GM19324 (cell line): ENCODE results near the gene ZFHX2.

Source experiments
- ATAC-seq: cut with Tn5 transposase; IDR thresholded peaks from one replicate; pipeline ENCODE4 v1.9.1; 2021; ENCODE audit warnings: mild to moderate bottlenecking, moderate library complexity; ENCODE audit not compliant: unreplicated experiment, low FRiP score

Gene ZFHX2

DNA sequence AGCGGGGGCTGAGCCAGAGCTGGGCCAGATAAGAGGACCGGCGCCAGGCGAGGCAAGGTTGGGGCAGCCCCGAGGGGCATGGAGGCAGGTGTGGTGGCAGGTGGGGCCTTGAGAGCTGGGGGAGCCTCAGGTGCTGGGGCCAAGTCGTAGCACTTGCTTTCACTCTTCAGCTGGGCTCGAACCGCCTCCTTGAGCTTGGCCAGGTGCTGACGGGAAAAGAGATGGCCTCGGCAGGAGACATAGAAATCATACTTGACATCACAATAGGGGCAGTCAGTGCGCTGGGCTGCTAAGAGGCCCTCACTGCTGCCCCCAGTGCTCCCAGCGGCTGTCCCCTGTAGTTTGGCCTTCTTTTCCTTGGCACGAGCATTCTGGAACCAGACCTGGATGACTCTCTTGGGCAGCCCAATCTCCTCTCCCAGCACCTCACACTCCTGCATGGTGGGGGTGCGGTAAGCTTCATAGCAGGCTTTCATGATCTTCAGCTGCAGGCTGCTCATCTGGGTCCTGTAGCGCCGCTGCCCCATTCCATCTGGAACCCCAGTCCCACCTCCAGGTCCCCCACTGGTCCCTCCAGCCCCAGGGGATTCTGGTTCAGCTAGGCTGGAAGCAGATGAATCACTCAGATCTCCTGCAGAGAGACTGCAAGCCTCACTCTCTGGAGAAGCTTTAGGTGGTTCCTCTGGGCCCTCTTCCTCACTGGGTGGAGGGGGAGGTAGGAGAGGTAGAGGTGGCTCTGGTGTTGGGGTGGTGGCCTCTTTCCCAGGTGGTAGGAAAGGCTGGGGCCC is 28.1 kb downstream of the ZFHX2 start:
- ATAC-seq = no peak

DNA sequence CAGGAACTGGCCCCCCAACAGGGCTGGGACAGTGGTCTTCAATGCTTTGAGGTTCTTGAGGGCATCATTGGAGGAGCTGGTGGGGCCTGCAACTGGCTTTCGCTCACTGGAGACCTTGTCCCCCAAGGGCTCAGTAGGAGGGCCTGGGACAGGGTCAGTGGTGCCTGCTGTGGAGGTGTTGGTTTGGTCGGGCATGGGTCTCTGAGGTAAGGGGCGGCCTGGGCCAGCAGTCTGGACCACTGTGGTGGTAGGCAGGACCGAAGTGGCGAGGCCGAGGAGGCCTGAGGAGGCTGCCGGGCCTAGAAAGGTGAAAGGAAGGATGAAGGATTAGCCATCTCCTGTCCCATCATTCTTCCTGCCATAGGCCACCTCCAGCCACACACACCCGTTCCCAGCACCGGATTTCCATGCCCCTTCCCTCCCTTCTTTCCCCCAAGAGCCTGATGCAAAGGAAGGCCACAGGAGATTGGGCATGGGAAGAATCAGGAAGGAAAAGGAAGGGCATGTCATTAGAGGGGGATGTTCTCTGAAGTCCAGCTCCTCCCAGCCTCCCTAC is 28.8 kb downstream of the ZFHX2 start:
- ATAC-seq = no peak

DNA sequence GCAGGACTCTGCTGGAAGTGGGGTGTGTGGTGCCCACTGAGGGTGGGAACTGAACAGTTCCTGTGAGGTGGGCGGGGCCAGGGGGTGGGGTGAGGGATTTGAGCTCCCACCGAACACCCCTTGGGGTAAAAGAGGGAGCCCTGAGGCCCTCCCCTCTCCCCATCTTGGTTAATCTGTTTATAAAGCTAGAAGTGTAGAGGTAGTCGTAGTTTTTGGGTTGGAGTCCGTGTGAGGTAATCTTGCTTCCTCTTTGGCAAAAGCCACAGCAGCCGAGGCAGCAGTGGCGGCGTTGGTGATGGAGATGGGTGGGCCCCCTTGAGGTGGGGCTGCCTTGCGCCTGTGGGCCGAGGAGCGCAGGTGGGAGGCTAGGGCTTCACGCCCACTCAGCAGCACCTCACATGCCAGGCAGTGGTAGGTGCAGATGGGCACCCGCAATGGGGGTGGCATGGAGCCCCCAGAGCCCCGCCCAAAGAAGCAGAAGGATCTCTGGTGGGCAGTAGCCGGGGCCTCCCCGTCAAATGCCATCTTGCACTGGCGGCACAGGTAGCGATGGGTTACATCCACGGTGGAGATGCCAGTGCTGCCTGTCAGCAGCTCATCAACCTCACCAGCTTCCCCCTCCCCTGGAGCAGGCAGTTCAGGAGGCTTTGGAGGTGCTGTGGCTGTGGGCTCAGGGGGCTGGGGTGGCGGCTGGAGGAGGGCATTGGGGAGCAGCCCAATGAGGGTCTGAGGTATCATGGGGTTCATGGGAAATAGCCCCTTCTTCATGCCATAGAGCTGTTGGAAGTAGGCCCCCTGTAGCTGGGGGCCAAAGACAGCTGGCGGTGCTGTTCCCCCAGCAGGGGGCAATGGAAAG is 29.6 kb downstream of the ZFHX2 start:
- ATAC-seq = no peak

DNA sequence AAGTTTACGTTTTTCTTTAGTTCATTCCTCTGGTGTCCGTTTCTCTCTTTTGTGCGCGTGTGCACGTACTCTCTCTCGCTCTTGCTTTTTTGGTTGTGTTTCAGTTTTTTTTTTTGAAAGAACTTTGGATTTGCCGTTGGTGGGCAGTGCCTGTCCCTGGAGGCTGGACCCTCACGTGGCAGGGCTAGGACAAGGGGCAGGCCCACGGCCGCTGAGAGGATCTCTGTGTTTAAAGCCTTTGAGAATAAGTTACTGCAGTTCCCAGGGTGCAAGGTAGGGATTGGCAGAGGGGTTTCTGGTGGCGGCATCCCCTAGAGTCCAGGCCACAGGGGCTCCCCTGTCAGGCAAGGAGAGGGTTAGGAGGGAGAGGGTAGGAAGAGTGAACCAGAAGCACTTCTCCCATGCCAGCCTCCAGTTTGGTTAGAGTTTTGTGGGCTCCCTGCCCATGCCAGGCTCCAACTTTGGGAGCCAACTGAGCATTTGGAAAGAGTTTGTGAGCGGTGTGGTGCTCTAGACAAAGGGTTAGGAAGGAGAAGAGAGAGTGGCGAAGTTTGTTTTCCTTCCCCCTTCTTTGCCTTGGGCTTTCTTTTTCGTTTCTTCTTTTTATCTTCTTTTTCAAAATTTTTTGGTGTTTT is 30.5 kb downstream of the ZFHX2 start:
- ATAC-seq = no peak

DNA sequence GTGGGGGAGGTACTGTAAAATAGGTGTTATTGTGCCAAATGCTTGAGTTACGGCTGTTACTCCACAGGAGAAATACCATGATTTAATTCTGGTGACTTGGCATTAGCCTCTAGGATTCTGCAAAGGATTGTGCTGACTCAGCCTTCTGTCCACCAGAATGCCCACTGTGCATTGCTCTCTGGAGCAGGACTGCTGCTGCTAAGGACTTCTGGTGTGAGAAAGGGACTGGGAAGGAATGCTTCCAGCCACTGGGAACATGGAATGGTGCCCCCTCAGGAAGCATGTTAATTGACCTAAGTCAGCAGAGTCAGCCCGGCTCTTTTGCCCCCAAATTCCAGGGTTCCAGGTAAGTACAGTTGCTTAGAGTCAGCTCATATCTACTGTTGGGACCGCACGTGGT is 32.9 kb downstream of the ZFHX2 start:
- no peak for ATAC-seq

DNA sequence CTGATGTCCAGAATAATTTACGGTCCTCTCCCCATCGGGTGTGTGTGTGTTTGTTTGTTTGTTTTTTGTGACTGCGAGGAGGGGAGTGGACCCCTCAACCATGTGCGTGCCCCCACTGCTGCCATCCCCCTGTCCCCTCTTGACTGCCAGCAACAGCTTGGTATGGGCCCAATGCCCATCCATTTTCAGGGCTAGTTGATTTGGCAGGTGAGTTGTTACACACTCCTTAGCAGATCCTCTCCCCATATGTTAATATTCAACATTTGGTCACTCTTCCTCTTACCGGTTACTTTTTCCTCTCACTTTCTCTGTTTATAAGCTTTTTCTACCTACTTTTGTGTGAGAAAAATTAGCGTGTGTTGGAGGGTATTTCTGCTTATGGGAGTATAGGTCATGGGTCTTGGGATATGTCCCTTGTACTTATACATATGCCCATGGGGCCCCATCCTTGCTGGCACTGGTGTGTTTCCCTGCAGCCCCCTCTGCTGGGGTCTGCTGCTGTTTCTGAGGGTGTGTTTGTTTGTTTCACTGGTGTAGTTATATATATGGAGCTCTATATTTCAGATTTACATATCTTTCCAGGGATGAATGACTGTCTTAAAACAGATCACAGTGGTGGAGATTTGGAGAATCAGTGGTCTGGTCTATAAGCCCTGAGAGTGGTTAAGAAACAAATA is 33.8 kb downstream of the ZFHX2 start:
- no peak for ATAC-seq

DNA sequence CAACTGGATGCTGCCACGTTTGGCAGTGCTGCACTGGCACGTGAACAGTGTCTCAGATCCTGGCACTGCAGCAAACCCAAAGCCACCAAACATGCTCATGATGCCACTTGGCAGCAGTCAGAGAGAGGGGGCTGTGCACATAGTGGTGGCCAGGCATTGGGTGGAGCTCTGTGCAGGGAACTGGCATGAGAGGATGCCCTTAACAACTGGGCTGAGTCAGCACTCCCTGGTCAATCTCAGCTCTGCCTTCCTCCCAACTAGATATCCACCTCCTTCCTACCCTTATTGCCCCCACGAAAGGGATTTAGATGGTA is 37.0 kb downstream of the ZFHX2 start:
- no peak for ATAC-seq

DNA sequence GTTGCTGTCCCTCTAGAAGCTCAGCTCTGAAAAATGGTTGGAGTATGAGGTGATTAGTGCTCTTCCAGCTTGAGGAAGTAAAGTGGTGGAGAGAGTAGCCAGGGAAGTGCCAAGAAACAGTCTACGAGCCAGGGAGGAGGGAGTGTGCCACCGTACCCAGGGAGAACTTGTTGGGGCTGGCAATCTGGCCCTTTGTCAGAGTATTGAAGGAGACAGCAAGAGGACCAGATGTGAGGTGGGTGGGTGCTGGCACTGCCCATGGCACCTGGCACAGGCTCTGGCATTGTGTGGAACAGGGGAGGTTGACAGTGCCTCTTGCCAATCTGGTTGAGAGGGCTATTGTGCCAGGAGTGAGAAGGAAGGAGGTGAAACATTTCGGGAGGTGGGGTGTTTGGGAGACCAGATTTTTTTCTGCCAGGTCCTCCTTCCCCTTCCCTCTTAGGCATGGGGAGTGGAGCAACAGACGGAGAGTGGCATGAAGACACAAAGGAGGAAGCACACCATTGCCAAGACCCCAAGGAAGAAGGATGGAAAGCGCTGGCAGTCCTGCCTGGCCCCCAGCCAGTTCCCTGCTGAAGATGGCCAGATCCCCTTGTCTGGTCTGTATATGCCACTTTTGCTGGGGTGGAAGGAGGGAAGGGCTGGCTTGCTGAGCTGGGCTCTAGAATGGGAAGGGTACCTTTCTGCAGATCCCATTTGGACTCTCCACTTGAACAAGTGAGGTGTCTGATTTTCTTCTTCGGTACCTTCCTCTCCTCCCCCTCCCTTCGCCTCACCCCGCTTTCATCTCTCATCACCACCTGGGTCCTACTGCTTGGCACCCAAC is 37.5 kb downstream of the ZFHX2 start:
- no peak for ATAC-seq

DNA sequence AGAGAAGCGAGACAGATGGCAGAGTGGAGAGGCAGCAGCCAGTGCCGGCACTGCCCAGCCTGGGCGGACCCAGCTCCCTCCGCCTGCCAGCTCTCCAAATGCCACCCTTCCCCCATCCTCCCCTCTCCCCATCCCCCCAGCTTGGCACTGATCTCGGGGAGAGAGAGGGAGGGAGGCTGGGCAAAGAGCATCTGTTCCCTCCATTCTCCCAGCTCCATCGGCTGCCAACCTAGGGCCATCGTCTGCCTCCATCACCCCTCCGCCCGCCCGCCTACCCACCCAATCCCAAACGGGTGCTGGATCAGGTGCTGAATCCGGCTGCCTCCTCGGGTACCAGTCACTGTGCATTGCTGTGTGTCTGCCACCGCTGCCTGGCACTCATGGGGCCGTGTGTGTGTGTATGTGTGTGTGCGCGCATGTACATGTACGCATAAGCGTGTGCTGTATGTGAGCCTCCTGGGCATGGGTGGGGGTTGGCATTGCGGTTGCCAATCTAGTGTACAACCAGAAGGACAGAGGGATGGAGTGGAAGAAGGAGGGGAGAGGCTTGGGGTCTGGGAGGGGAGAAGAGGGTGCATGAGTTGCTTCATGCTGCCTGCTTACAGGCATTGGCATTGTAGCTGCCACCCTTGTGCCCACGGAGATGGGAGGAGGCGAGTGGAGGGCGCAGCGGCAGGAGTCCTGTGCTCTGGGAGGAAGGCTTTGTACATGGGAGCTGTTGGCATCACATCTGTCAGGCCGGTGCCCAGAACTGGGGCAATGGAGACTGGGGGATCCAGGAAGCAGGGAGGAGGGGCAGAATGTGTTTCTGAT is 38.4 kb downstream of the ZFHX2 start:
- ATAC-seq = no peak

DNA sequence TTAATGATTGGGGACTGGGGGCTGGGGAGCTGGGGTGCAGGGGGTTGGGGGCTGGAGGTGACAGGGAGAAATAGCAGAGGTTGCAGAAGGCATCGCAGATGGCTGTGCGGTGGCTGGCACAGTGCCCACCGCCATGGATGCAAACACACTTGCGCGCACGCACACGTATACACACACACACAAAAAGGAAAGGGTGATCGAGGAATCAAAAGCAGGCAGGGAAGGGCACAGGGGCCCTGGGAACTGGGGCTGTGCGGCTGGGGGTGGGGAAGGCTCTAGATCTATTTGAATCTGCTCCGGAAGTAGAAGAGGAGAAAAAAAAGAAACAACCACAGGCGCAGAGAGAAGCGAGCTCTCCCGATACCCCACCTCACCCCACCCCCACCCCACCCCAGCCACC is 39.4 kb downstream of the ZFHX2 start:
- no peak for ATAC-seq

DNA sequence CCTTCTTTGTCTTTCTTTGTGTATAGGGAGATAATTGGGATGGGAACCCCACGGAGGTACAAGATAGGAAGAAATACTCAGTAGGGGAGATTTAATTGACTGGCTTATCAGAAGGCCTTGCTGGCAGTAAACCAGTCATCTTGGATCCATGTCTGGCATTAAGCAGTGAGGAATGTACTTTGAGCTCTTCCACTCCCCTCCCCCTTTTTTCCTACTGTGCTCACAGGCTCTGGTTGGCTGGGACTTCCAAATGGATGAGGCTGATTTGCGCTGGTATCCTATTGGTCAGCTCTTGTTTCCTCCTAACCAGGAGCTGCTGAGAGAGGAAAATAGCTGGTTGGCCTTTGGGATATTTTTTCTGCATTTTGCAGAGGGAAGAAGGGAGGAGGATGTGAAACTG is 57.3 kb downstream of the ZFHX2 start:
- no peak for ATAC-seq

DNA sequence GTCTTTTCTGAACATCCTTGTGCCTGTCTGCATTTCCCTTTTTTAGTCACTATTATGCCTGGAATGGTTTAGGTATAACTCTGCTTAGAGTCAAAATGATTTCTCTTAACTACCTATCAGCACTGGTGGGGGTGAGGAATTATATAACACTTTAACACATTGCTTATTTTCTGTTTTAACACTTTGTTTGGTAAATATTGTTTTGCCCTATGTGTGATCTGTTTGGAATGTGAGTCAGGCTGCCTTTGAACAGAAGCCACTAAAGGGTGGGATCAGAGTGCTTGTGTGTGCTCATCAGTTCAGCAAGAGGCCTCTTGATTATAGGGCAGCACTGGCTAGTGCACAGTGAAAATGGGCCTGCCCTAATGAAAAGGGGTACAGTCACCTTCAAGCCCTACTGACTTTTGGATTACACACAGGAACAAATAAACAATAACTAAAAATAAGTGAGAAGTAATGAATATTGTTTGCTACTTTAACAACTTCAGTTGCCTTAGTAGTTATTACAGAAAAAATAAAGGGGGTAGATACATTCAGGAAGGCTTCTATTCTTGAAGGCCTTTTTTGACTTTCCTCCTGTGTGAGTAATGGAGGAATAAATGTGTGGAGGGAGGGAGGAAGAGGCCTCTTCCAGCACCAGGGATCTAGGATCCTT is 58.8 kb downstream of the ZFHX2 start:
- ATAC-seq = no peak

DNA sequence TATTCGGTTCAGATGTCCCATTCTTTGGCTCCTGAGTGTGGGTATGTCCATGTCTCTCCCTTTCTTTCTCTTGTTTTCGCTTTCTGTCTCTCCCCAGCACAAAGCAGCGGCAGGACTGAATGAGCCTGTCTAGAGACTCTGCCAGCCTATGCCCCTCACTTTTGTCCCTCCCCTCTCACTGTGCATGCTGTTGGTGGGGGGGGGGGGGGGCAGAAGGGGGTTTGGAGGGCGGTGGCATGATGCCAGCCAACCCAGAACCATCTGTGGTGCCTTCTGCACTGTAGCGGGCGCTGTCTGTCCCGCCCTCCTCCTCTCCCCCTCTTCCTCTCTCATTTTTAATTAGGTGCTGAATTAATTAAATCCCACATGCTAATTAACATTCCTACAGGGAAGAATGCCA is 64.3 kb downstream of the ZFHX2 start:
- no peak for ATAC-seq

DNA sequence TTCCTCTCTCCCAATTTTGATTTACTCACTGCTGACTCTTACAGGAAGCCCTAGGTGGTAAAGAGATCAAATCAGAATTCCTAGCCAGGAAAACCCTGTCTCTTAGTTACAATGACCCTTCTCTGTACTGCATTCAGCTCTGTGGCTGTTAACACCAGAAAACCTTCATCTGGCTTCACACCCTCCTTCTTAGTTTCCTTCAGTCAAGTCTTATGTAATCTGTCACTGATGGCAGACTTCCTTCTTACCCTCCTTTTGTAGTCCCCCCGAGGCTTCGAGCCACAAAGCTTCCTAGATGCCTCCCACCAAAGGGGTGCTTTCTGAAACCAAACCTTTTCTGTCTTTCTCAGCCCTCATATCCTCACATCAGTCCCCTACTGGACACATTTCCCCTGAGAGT is 65.5 kb downstream of the ZFHX2 start:
- ATAC-seq = no peak

DNA sequence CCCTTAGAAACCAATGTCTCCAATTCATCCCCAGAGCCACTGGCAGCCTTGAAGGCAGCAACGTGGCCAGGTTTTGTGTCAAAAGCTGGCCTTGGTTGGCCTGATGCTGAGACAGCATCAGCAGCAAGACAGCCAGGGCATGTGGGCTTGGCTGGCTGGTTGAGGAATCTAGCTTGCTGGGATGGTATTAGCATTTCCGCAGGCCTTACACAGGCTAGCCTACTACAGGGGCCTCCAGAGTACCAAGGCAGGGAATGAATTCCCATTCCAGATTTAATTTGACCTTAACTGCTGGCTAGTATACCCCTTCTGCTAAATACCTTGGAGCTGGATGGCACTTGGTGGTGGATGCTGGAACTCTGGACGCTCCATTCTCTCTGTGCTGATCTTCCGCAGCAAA is 66.2 kb downstream of the ZFHX2 start:
- no peak for ATAC-seq

DNA sequence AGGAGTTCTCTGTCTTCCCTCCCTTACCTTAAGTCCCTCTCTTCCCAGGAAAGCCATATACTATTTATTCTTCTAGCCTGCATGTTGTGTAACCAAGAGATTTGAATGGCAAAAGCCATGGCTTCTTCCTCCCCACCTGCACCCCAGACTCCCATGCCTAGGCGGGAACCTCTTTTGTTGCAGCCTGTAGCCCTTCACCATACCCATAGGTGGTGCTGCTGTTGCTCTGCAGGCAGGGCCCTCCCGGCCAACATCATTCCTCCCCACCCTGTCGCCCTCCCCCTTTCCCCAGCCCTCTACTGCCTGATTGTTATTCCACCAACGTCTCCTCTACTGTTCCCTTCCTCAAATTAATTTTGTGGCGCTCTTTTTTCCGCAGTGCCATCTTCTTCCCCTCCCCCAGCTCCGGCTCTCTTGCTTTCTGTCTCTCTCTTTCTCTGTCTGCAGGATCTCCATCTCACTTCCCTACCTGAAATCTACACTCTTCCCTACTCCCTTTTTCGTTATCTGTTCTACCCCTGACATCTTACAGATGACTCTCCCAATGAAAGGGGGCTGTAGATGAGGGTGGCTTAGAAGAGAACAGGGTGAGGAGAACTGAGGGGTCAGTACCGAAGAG is 68.2 kb downstream of the ZFHX2 start:
- no peak for ATAC-seq

DNA sequence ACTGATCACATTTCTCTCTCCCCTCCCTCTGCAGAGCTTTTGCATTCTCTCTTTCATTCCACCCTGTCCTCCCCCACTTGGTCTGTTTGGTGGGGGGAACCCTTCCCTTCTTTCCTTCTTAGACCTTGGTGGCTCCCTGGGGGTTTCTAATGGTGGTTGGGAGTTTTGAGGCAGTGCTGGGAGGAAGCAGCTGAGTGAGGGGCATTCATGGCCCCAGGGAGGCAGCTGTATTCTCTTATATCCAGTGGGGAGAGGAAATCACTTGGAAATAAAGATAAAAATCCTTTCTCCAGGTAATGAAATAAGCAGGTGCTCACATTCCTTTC is 68.8 kb downstream of the ZFHX2 start:
- ATAC-seq = no peak
